Measurements from ENCODE around the gene CELSR1. TPM values are rescaled to one million over a fixed set of nuclear protein-coding genes. Genes with fewer than 3 reads are reported as not detected.
A peak's percentile ranks its signal among the peaks of the same experiment; 100 is the strongest.

Gene CELSR1
- total and polyA plus RNA-seq, 2 of the 13 experiments (the other 11 are each of a cell fraction or from before 2014, with no cell fraction given) = 0.78 to 1.8 TPM

GRCh38 chr22:46507451-46508425 lies 29.7 kb downstream of the CELSR1 start:
- Histone ChIP-seq H3K36me3 (replicated peaks in 1 of 2; ENCODE audit: control insufficient read depth in 1 of 2, insufficient read depth in 2 of 2, low read length in 2 of 2) (no peaks in the 10 kb centered on the region), H3K79me2 (ENCODE audit: insufficient read depth, low read length) (no peaks in the 10 kb centered on the region), H3K4me1 (ENCODE audit: insufficient read depth, low read length) (no peaks in the 10 kb centered on the region), H3K9me3 (ENCODE audit: low read length) (no peaks in the 10 kb centered on the region), H3K27me3 (ENCODE audit: control insufficient read depth in 1 of 2, insufficient read depth in 2 of 2, low read length in 2 of 2) (peaks cover 0 to 7% of the 10 kb centered on the region in 2 experiments; a peak in 3 of 5 replicates), H2AFZ (ENCODE audit: low read length) (no peak overlapping the region), H3K9ac (ENCODE audit: insufficient read depth, low read depth, low read length) (no peak overlapping the region), H3K4me2 (ENCODE audit: low read depth, low read length) (no peak overlapping the region), H4K20me1 (ENCODE audit: insufficient read depth, low read length) (no peaks in the 10 kb centered on the region), H3K4me3 (replicated peaks in 1 of 3; ENCODE audit: insufficient read depth in 1 of 3, low read depth in 2 of 3, low read length in 3 of 3) (no peak overlapping the region), H3K27ac (ENCODE audit: extremely low read length, insufficient read depth, low read length) (no peak overlapping the region)
- WGBS (ENCODE audit: low lambda C conversion rate) = 54% methylated on average over 13 of the region's 34 CpGs
- CTCF ChIA-PET (ENCODE audit: low intra/inter-chr PET ratio, low total read pairs) = no interaction called here
- peak; percentile 39 for ATAC-seq
- intact Hi-C loops (cut with micrococcal nuclease; ENCODE audit: unreplicated experiment) (no loop called here), in situ Hi-C loops (cut with HindIII; ENCODE audit: extremely low pct_ligation_motif_present, low pct_unique_long_range_greater_than_20kb) (no loop called here)
- no peak for FAIRE-seq
- POLR2A ChIA-PET = no interaction called here
- no peak for DNase-seq (ENCODE audit: low spot score)
- no peak for TF ChIP-seq FOXA3 (CRISPR knock-in tag; IDR thresholded peaks at IDR 0.05)
- no peak for TF ChIP-seq BRF2 (CRISPR knock-in tag; IDR thresholded peaks at IDR 0.05)
- no peak for TF ChIP-seq ZNF296 (CRISPR knock-in tag; conservative IDR thresholded peaks at IDR 0.05)
- no peak for TF ChIP-seq ZSCAN22 (CRISPR knock-in tag; IDR thresholded peaks at IDR 0.05)
- TF ChIP-seq ZNF530 (CRISPR knock-in tag; IDR thresholded peaks at IDR 0.05; ENCODE audit: low read depth) = no peak
- no peak for TF ChIP-seq GATA4 (IDR thresholded peaks at IDR 0.05; ENCODE audit: borderline replicate concordance, low read depth)
- TF ChIP-seq SIX1 (CRISPR knock-in tag; IDR thresholded peaks at IDR 0.05; ENCODE audit: borderline replicate concordance) = no peak
- no peak for TF ChIP-seq NR2C2 (CRISPR knock-in tag; IDR thresholded peaks at IDR 0.05; ENCODE audit: borderline replicate concordance)
- TF ChIP-seq ASH2L (IDR thresholded peaks at IDR 0.05; ENCODE audit: insufficient read length, low read depth, low read length) = no peak
- TF ChIP-seq SRSF1 (optimal IDR thresholded peaks at IDR 0.05; ENCODE audit: low read depth, low read length) = no peak
- TF ChIP-seq ZNF160 (CRISPR knock-in tag; IDR thresholded peaks at IDR 0.05) = no peak
- TF ChIP-seq SNAPC5 (CRISPR knock-in tag; IDR thresholded peaks at IDR 0.05; ENCODE audit: borderline replicate concordance) = no peak
- no peak for TF ChIP-seq ZNF724P (CRISPR knock-in tag; IDR thresholded peaks at IDR 0.05; ENCODE audit: borderline replicate concordance)
- BruUV-seq (replicated peaks) = no TSS peak
